Activated T-helper 1 cell treated with anti-CD3 and anti-CD28 coated beads, Interleukin-12 subunit alpha, Interleukin-12 subunit beta, Interleukin-2, Interleukin-4 antibody, amounts not matched to agents 30 ng/mL and 10 ng/mL and 1 ng/mL, durations not matched to agents 14 hours and 24 hours and 36 hours (primary cell): Measurements from ENCODE around the gene PPY. TPM values are rescaled to one million over a fixed set of nuclear protein-coding genes. Genes with fewer than 3 reads are reported as not detected.
A peak's percentile ranks its signal among the peaks of the same experiment; 100 is the strongest.

Experiments used
- DNase-seq: peaks from one replicate; pipeline ENCODE4 v3.0.0; 2021; ENCODE audit warnings: low spot score
- H3K27ac Mint-ChIP-seq: one replicate; pipeline ENCODE4 v1.8.0; 2021; ENCODE audit warnings: mild to moderate bottlenecking, mixed read lengths
- H3K27me3 Mint-ChIP-seq: one replicate; pipeline ENCODE4 v1.8.0; 2022; ENCODE audit warnings: mild to moderate bottlenecking, moderate library complexity, mixed read lengths; ENCODE audit not compliant: insufficient read depth
- H3K36me3 Mint-ChIP-seq: one replicate; pipeline ENCODE4 v1.8.0; 2021; ENCODE audit warnings: low read depth, mixed read lengths
- H3K4me1 Mint-ChIP-seq: one replicate; pipeline ENCODE4 v1.8.0; 2021; ENCODE audit warnings: low read depth, mixed read lengths
- H3K4me3 Mint-ChIP-seq: one replicate; pipeline ENCODE4 v1.8.0; 2021; ENCODE audit warnings: mild to moderate bottlenecking, moderate library complexity, mixed read lengths
- H3K9me3 Mint-ChIP-seq: one replicate; pipeline ENCODE4 v1.8.0; 2021; ENCODE audit warnings: mixed read lengths
- intact Hi-C: fragments of 100-400 bp; cut with micrococcal nuclease; formaldehyde crosslinking; loops from one replicate; pipeline ENCODE4 v1.15.1; 2024
- total RNA-seq: library from RNA; stranded (reverse); gene quantifications from 2 replicates; pipeline ENCODE4 v1.2.3, GENCODE V29; 2022

PPY gene
- total RNA-seq, 1 donor from 2014 or later = not detected

- peak; percentile 45 for DNase-seq
- H3K4me1 Mint-ChIP-seq = peaks cover 11% of the 10 kb centered on the region
- H3K4me3 Mint-ChIP-seq = peak overlapping the region; percentile 52
- intact Hi-C loops = no loop called here
- H3K36me3 Mint-ChIP-seq = no peaks in the 10 kb centered on the region
- H3K27me3 Mint-ChIP-seq = peaks cover 2% of the 10 kb centered on the region
- H3K9me3 Mint-ChIP-seq = no peaks in the 10 kb centered on the region
- peak overlapping the region; percentile 42 for H3K27ac Mint-ChIP-seq
Measured at GRCh38 chr17:43917348-43918025, 24.8 kb downstream of the PPY start.

GRCh38 chr17:43917016-43917347 is 25.3 kb downstream of the PPY start:
- Mint-ChIP-seq H3K9me3 (no peaks in the 10 kb centered on the region), H3K27me3 (peaks cover 2% of the 10 kb centered on the region)

GRCh38 chr17:43916385-43916784 is 25.9 kb downstream of the PPY start:
- Mint-ChIP-seq H3K4me3 (no peak overlapping the region), H3K9me3 (no peaks in the 10 kb centered on the region), H3K4me1 (peaks cover 11% of the 10 kb centered on the region), H3K27me3 (peaks cover 2% of the 10 kb centered on the region), H3K27ac (no peak overlapping the region), H3K36me3 (no peaks in the 10 kb centered on the region)
- intact Hi-C loops = no loop called here
- DNase-seq = no peak

More at GRCh38 chr17:43917016-43917347, 25.3 kb downstream of the PPY start:
- intact Hi-C loops = no loop called here
- no peak for DNase-seq
- no peaks in the 10 kb centered on the region for H3K36me3 Mint-ChIP-seq
- H3K4me3 Mint-ChIP-seq = peak overlapping the region; percentile 52
- H3K27ac Mint-ChIP-seq = no peak overlapping the region
- peaks cover 11% of the 10 kb centered on the region for H3K4me1 Mint-ChIP-seq

GRCh38 chr17:43915559-43915958 is 26.7 kb downstream of the PPY start:
- Mint-ChIP-seq H3K4me3 (no peak overlapping the region), H3K9me3 (no peaks in the 10 kb centered on the region), H3K27ac (no peak overlapping the region), H3K36me3 (no peaks in the 10 kb centered on the region), H3K27me3 (peaks cover 2% of the 10 kb centered on the region), H3K4me1 (peaks cover 11% of the 10 kb centered on the region)
- intact Hi-C loops = no loop called here
- no peak for DNase-seq

- Mint-ChIP-seq H3K9me3 (no peaks in the 10 kb centered on the region), H3K36me3 (no peaks in the 10 kb centered on the region), H3K27ac (no peak overlapping the region), H3K27me3 (peaks cover 9% of the 10 kb centered on the region), H3K4me3 (no peak overlapping the region), H3K4me1 (peaks cover 11% of the 10 kb centered on the region)
- intact Hi-C loops = no loop called here
- DNase-seq = no peak
Measured at GRCh38 chr17:43914451-43914850, 27.8 kb downstream of the PPY start.

- Mint-ChIP-seq H3K9me3 (no peaks in the 10 kb centered on the region), H3K36me3 (no peaks in the 10 kb centered on the region), H3K4me1 (peaks cover 11% of the 10 kb centered on the region), H3K27ac (no peak overlapping the region), H3K4me3 (no peak overlapping the region), H3K27me3 (peaks cover 14% of the 10 kb centered on the region)
- DNase-seq = no peak
- intact Hi-C loops = no loop called here
Measured at GRCh38 chr17:43913584-43913983, 28.7 kb downstream of the PPY start.

GRCh38 chr17:43912635-43913304 is 29.5 kb downstream of the PPY start:
- Mint-ChIP-seq H3K4me1 (peaks cover 11% of the 10 kb centered on the region), H3K4me3 (no peak overlapping the region), H3K27ac (no peak overlapping the region), H3K36me3 (no peaks in the 10 kb centered on the region), H3K27me3 (peaks cover 22% of the 10 kb centered on the region), H3K9me3 (no peaks in the 10 kb centered on the region)
- DNase-seq = no peak
- intact Hi-C loops = no loop called here

- Mint-ChIP-seq H3K9me3 (no peaks in the 10 kb centered on the region), H3K27me3 (peaks cover 26% of the 10 kb centered on the region), H3K4me1 (peaks cover 6% of the 10 kb centered on the region), H3K36me3 (no peaks in the 10 kb centered on the region), H3K27ac (no peak overlapping the region), H3K4me3 (no peak overlapping the region)
- no peak for DNase-seq
- intact Hi-C loops = no loop called here
Measured at GRCh38 chr17:43911904-43912303, 30.4 kb downstream of the PPY start.

- Mint-ChIP-seq H3K4me1 (peaks cover 4% of the 10 kb centered on the region), H3K4me3 (no peak overlapping the region), H3K27me3 (peaks cover 44% of the 10 kb centered on the region), H3K27ac (no peak overlapping the region), H3K9me3 (no peaks in the 10 kb centered on the region), H3K36me3 (no peaks in the 10 kb centered on the region)
- DNase-seq = no peak
- intact Hi-C loops = loop anchor here (1.0 to 10.0 kb wide), 2 partner anchors 86 to 645 kb away; partner anchors contain the start of gene FZD2
Measured at GRCh38 chr17:43909537-43910231, 32.6 kb downstream of the PPY start.

GRCh38 chr17:43907998-43908721 is 34.1 kb downstream of the PPY start:
- intact Hi-C loops = loop anchor here (1.0 to 10.0 kb wide), 2 partner anchors 8 to 647 kb away; partner anchors contain the start of gene FZD2
- Mint-ChIP-seq H3K27me3 (peaks cover 49% of the 10 kb centered on the region), H3K36me3 (no peaks in the 10 kb centered on the region), H3K4me3 (no peak overlapping the region), H3K9me3 (no peaks in the 10 kb centered on the region), H3K27ac (no peak overlapping the region), H3K4me1 (peaks cover 4% of the 10 kb centered on the region)
- DNase-seq = peak; percentile 15

GRCh38 chr17:43907425-43907981 is 34.8 kb downstream of the PPY start, which contains the start of gene MPP2:
Gene MPP2 (minus strand): TSS chr17:43907536. CDS start chr17:43904460, 3,076 bp downstream.
- Mint-ChIP-seq H3K36me3 (no peaks in the 10 kb centered on the region), H3K27me3 (peaks cover 49% of the 10 kb centered on the region), H3K4me1 (peaks cover 4% of the 10 kb centered on the region), H3K9me3 (no peaks in the 10 kb centered on the region), H3K4me3 (peak within 1 kb of the TSS; percentile 51), H3K27ac (no peak within 1 kb of the TSS)
- peak; percentile 27 for DNase-seq
- intact Hi-C loops = loop anchor here (10.0 kb wide), 1 partner anchor 647 kb away; the partner anchor contains the start of gene FZD2

GRCh38 chr17:43906951-43907424 is 35.3 kb downstream of the PPY start:
- intact Hi-C loops = loop anchor here (10.0 kb wide), 1 partner anchor 648 kb away; the partner anchor contains the start of gene FZD2
- Mint-ChIP-seq H3K4me1 (peaks cover 4% of the 10 kb centered on the region), H3K36me3 (no peaks in the 10 kb centered on the region), H3K4me3 (peak overlapping the region; percentile 11), H3K27me3 (peaks cover 49% of the 10 kb centered on the region), H3K27ac (no peak overlapping the region), H3K9me3 (no peaks in the 10 kb centered on the region)
- DNase-seq = no peak
